Rectal smooth muscle tissue (tissue), 1 donor: ENCODE measurements around the gene SCFD2.
"Not testable (repeated sequence)": the region's sequence is repeated elsewhere in the genome, so short reads cannot be mapped to it uniquely, and the experiment has no call there.

ENCODE experiments used
- H3K27ac ChIP-seq: one replicate; pipeline ENCODE4 v1.7.0; 2013; ENCODE audit warnings: low read depth, low read length, inconsistent platforms
- H3K27me3 ChIP-seq: one replicate; pipeline ENCODE4 v1.7.0; 2013; ENCODE audit warnings: low read length; ENCODE audit not compliant: control insufficient read depth, insufficient read depth
- H3K36me3 ChIP-seq: one replicate; pipeline ENCODE4 v1.7.0; 2013; ENCODE audit warnings: low read length; ENCODE audit not compliant: control insufficient read depth, insufficient read depth
- H3K4me1 ChIP-seq: one replicate; pipeline ENCODE4 v1.7.0; 2013; ENCODE audit warnings: low read length; ENCODE audit not compliant: control insufficient read depth, insufficient read depth
- H3K4me3 ChIP-seq: one replicate; pipeline ENCODE4 v1.7.0; 2013; ENCODE audit warnings: low read length
- H3K9ac ChIP-seq: one replicate; pipeline ENCODE4 v1.7.0; 2013; ENCODE audit warnings: low read length

The SCFD2 gene

GRCh38 chr4:53322696-53323095 lies 43.2 kb downstream of the SCFD2 start:
- Histone ChIP-seq H3K27ac (no peak overlapping the region), H3K36me3 (no peaks in the 10 kb centered on the region), H3K4me3 (no peak overlapping the region), H3K9ac (no peak overlapping the region), H3K27me3 (no peaks in the 10 kb centered on the region), H3K4me1 (no peaks in the 10 kb centered on the region)

DNA sequence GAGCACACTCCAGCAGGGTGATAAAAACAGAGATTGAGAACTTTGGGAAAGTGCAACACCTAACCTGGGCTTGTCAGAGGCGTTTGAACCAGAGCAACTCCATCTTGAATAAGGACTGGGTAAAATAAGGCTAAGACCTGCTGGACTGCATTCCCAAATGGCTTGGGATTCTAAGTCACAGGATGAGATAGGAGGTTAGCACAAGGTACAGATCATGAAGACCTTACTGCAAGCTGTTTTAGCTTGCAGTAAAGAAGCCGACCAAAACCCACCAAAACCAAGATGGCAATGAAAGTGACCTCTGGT lies 43.9 kb downstream of the SCFD2 start:
- no peaks in the 10 kb centered on the region for H3K27me3 ChIP-seq
- no peak overlapping the region for H3K9ac ChIP-seq
- no peak overlapping the region for H3K27ac ChIP-seq
- H3K4me1 ChIP-seq = no peaks in the 10 kb centered on the region
- H3K4me3 ChIP-seq = no peak overlapping the region
- no peaks in the 10 kb centered on the region for H3K36me3 ChIP-seq

GRCh38 chr4:53321151-53321983 lies 44.5 kb downstream of the SCFD2 start:
- Histone ChIP-seq H3K27me3 (no peaks in the 10 kb centered on the region), H3K9ac (no peak overlapping the region), H3K36me3 (no peaks in the 10 kb centered on the region), H3K27ac (no peak overlapping the region), H3K4me1 (no peaks in the 10 kb centered on the region), H3K4me3 (no peak overlapping the region)

DNA sequence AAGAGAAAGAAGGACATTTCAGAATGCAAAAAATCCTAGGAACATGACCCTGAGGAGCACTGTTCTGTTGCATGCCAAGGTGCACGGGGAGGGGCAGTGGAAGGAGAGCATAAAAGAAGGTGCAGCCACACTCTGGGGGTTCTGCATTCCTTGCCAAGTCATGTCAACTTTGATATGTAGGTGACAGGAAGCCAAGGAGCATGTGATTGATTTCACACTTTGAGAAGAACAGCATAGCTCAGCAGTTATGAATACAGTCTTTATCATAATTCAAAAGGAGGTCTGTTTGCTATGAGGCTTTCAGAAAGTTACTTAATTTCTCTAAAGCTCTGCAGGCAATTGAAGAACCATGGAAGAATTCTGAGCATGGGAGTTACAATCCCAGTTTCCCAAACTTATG lies 50.6 kb downstream of the SCFD2 start:
- H3K27me3 ChIP-seq = no peaks in the 10 kb centered on the region
- H3K4me3 ChIP-seq = no peak overlapping the region
- no peak overlapping the region for H3K9ac ChIP-seq
- no peaks in the 10 kb centered on the region for H3K4me1 ChIP-seq
- H3K36me3 ChIP-seq = no peaks in the 10 kb centered on the region
- no peak overlapping the region for H3K27ac ChIP-seq

GRCh38 chr4:53314252-53314651 lies 51.6 kb downstream of the SCFD2 start:
- Histone ChIP-seq H3K4me1 (no peaks in the 10 kb centered on the region), H3K4me3 (no peak overlapping the region), H3K36me3 (no peaks in the 10 kb centered on the region), H3K27me3 (no peaks in the 10 kb centered on the region), H3K9ac (no peak overlapping the region), H3K27ac (no peak overlapping the region)

DNA sequence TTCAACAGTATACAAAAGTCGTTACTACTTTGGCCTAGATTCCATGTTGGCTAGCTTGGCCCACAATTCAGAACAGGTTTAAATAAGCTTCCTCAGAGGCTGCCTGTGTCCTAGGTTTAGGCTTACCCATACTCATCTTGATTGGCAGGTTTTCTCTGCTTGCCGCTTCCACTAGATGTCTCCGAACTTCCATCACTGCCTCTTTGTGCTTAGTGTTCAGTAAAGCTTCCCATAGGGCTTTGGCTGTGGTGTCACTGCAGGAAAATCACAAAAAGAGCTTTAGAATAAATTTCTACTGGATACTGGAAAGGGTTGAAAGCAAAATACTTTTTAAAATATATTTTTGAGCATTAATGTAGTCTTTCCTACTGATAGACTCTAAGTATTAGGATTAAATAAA lies 52.4 kb downstream of the SCFD2 start:
- Histone ChIP-seq H3K9ac (no peak overlapping the region), H3K4me3 (no peak overlapping the region), H3K36me3 (no peaks in the 10 kb centered on the region), H3K27me3 (no peaks in the 10 kb centered on the region), H3K27ac (no peak overlapping the region), H3K4me1 (no peaks in the 10 kb centered on the region)

- Histone ChIP-seq H3K4me3 (no peak overlapping the region), H3K4me1 (no peaks in the 10 kb centered on the region), H3K27ac (no peak overlapping the region), H3K36me3 (no peaks in the 10 kb centered on the region), H3K9ac (no peak overlapping the region), H3K27me3 (no peaks in the 10 kb centered on the region)
These were observed 56.4 kb downstream of the SCFD2 start for GRCh38 chr4:53309321-53310040.

- H3K27ac ChIP-seq = no peak overlapping the region
- no peaks in the 10 kb centered on the region for H3K36me3 ChIP-seq
- H3K9ac ChIP-seq = no peak overlapping the region
- no peaks in the 10 kb centered on the region for H3K27me3 ChIP-seq
- no peaks in the 10 kb centered on the region for H3K4me1 ChIP-seq
- H3K4me3 ChIP-seq = no peak overlapping the region
These were observed 57.8 kb downstream of the SCFD2 start for GRCh38 chr4:53307819-53308780.

DNA sequence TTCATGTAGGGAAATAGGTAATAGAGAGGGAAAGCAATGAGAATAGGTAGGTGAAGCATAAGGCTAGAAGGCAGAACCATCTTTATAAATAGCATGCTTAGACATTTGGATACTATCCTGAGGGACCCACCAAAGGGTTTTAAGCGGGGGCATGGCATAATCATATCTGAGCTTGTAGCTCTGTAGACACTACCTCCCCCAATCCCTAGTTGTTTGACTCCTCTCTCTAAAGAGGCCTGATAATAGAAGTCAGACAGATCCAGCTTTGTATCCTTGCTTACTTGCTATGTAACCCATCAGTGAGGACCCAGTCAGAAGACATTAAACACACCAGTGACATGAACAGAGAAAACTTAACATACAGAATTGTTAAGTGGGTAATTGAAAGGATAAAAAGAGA lies 58.7 kb downstream of the SCFD2 start:
- Histone ChIP-seq H3K27ac (no peak overlapping the region), H3K4me1 (no peaks in the 10 kb centered on the region), H3K9ac (no peak overlapping the region), H3K4me3 (no peak overlapping the region), H3K27me3 (no peaks in the 10 kb centered on the region), H3K36me3 (no peaks in the 10 kb centered on the region)

GRCh38 chr4:53306729-53307128 lies 59.1 kb downstream of the SCFD2 start:
- H3K36me3 ChIP-seq = no peaks in the 10 kb centered on the region
- no peaks in the 10 kb centered on the region for H3K4me1 ChIP-seq
- H3K27me3 ChIP-seq = no peaks in the 10 kb centered on the region
- H3K9ac ChIP-seq = no peak overlapping the region
- H3K4me3 ChIP-seq = no peak overlapping the region
- no peak overlapping the region for H3K27ac ChIP-seq

DNA sequence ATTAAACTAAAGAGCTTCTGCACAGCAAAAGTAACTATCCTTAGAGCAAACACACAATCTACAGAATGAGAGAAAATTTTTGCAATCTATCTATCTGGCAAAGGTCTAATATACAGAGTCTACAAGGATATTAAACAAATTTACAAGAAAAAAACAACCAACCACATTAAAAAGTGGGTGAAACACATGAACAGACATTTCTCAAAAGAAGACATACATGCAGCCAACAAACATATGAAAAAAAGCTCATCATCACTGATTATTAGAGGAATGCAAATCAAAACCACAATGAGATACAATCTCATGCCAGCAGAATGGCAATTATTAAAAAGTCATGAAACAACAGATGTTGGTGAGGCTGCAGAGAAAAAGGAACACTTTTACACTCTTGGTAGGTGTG lies 73.7 kb downstream of the SCFD2 start:
- not testable (repeated sequence) for H3K9ac ChIP-seq, H3K4me3 ChIP-seq, H3K27me3 ChIP-seq, H3K27ac ChIP-seq, H3K4me1 ChIP-seq, H3K36me3 ChIP-seq

DNA sequence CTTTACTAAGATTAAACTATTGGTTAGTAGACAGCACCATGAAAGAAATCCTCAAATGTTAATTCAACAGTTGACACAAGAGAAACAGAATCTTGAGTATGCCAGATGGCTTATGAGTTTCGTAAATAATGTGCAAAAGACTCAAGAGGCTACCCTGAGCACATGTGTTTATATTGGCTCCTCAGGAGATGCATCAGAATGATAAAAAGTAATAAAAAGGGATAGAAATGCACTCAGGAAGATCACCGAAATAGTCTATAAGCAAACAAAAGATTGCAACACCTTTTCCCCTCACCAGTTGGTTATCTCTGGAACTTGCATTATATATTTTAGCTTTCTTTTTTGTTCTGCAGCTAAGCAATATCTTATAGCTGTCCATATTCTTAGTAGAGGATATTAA lies 84.4 kb downstream of the SCFD2 start:
- Histone ChIP-seq H3K27ac (no peak overlapping the region), H3K27me3 (no peaks in the 10 kb centered on the region), H3K4me1 (no peaks in the 10 kb centered on the region), H3K4me3 (no peak overlapping the region), H3K36me3 (no peaks in the 10 kb centered on the region), H3K9ac (no peak overlapping the region)
